GM23338 (cell line): ENCODE results near the gene NAP1L4. TPM values are rescaled to one million over a fixed set of nuclear protein-coding genes. Genes with fewer than 3 reads are reported as not detected.
A peak's percentile ranks its signal among the peaks of the same experiment; 100 is the strongest.

Experiments
- ATAC-seq: fragments of 200-7000 bp; cut with Tn5 transposase; 3 replicates; pipeline ENCODE4 v1.9.1; 2020
- DNase-seq: peaks from one replicate; pipeline ENCODE4 v3.0.0-alpha.2; 2015; ENCODE audit warnings: low spot score
- H2AFZ ChIP-seq: fragments of 200-600 bp; sonication (generic); 2 replicates; pipeline ENCODE4 v1.8.0; 2016; ENCODE audit warnings: antibody characterized with exemption, mild to moderate bottlenecking, moderate library complexity
- H3F3A ChIP-seq: fragments of 200-600 bp; sonication (generic); replicated peaks from 2 replicates; pipeline ENCODE4 v1.8.0; 2017; ENCODE audit warnings: antibody characterized with exemption, mixed run types, low read depth
- H3K27ac ChIP-seq: fragments of 200-600 bp; sonication (generic); 2 replicates; pipeline ENCODE4 v1.6.1; 2016; ENCODE audit warnings: low read depth
- H3K27me3 ChIP-seq: fragments of 200-600 bp; sonication (generic); 2 replicates; pipeline ENCODE4 v1.8.0; 2016; ENCODE audit warnings: mild to moderate bottlenecking, mixed run types, moderate library complexity; ENCODE audit not compliant: insufficient read depth
- H3K36me3 ChIP-seq: fragments of 200-600 bp; sonication (generic); 2 replicates; pipeline ENCODE4 v1.8.0; 2016; ENCODE audit warnings: mild to moderate bottlenecking; ENCODE audit not compliant: insufficient read depth
- H3K4me1 ChIP-seq: fragments of 200-600 bp; sonication (generic); 2 replicates; pipeline ENCODE4 v1.8.0; 2016; ENCODE audit warnings: mild to moderate bottlenecking, moderate library complexity; ENCODE audit not compliant: insufficient read depth
- H3K4me2 ChIP-seq: fragments of 200-600 bp; sonication (generic); 2 replicates; pipeline ENCODE4 v1.7.1; 2017; ENCODE audit warnings: mixed run types
- H3K4me3 ChIP-seq: fragments of 200-600 bp; sonication (generic); 2 replicates; pipeline ENCODE4 v1.6.1; 2016; ENCODE audit warnings: mixed run types
- H3K79me2 ChIP-seq: fragments of 200-600 bp; sonication (generic); replicated peaks from 2 replicates; pipeline ENCODE4 v1.8.0; 2017; ENCODE audit warnings: mild to moderate bottlenecking; ENCODE audit not compliant: insufficient read depth
- H3K9me2 ChIP-seq: fragments of 200-600 bp; sonication (generic); 2 replicates; pipeline ENCODE4 v1.8.0; 2017; ENCODE audit not compliant: insufficient read depth
- H4K20me1 ChIP-seq: fragments of 200-600 bp; sonication (generic); replicated peaks from 2 replicates; pipeline ENCODE4 v1.8.0; 2017; ENCODE audit warnings: mild to moderate bottlenecking; ENCODE audit not compliant: insufficient read depth
- H3K27ac Mint-ChIP-seq: 2 replicates; pipeline ENCODE4 v1.8.0; 2020; ENCODE audit warnings: inconsistent platforms, mild to moderate bottlenecking, moderate library complexity, mixed read lengths
- H3K27me3 Mint-ChIP-seq: 3 replicates; pipeline ENCODE4 v1.8.0; 2022; ENCODE audit warnings: low read depth, mild to moderate bottlenecking, moderate library complexity, mixed read lengths, inconsistent platforms; ENCODE audit not compliant: insufficient read depth, poor library complexity
- H3K36me3 Mint-ChIP-seq: 3 replicates; pipeline ENCODE4 v1.8.0; 2021; ENCODE audit warnings: low read depth, mild to moderate bottlenecking, inconsistent platforms, moderate library complexity, mixed read lengths
- H3K4me1 Mint-ChIP-seq: 3 replicates; pipeline ENCODE4 v1.8.0; 2020; ENCODE audit warnings: mild to moderate bottlenecking, inconsistent platforms, mixed read lengths
- H3K4me3 Mint-ChIP-seq: 3 replicates; pipeline ENCODE4 v1.8.0; 2021; ENCODE audit warnings: moderate library complexity, mild to moderate bottlenecking, inconsistent platforms, mixed read lengths
- H3K9me3 Mint-ChIP-seq: 3 replicates; pipeline ENCODE4 v1.8.0; 2020; ENCODE audit warnings: moderate library complexity, mild to moderate bottlenecking, inconsistent platforms, mixed read lengths
- CTCF ChIP-seq, 2 experiments: fragments of 200-600 bp in 1 of 2; sonication (generic) in 1 of 2; conservative IDR thresholded peaks; 2 replicates each; pipeline versions ENCODE4 v1.5.1 to v1.6.1; 2016 to 2017; ENCODE audit warnings: antibody characterized with exemption in 2 of 2, low read depth in 2 of 2, mild to moderate bottlenecking in 2 of 2, moderate library complexity in 1 of 2
- ETS1 ChIP-seq: IDR thresholded peaks from 2 replicates; pipeline ENCODE4 v1.6.1; 2016; ENCODE audit warnings: antibody characterized with exemption
- EZH2 ChIP-seq: fragments of 200-600 bp; sonication (generic); IDR thresholded peaks from one replicate; pipeline ENCODE4 v1.8.0; 2017; ENCODE audit warnings: antibody characterized with exemption, mild to moderate bottlenecking, low read depth; ENCODE audit not compliant: unreplicated experiment
- EZH2phosphoT487 ChIP-seq: fragments of 200-600 bp; sonication (generic); IDR thresholded peaks from one replicate; pipeline ENCODE4 v1.8.1; 2018; ENCODE audit warnings: antibody characterized with exemption; ENCODE audit not compliant: unreplicated experiment
- NANOG ChIP-seq: IDR thresholded peaks from 2 replicates; pipeline ENCODE4 v1.6.1; 2016; ENCODE audit warnings: antibody characterized with exemption, borderline replicate concordance
- REST ChIP-seq: IDR thresholded peaks from one replicate; pipeline ENCODE4 v1.6.1; 2018; ENCODE audit warnings: antibody characterized with exemption; ENCODE audit not compliant: unreplicated experiment
- ZNF114 ChIP-seq: fragments of 250-450 bp; sonication (Bioruptor Pico); IDR thresholded peaks from 2 replicates; pipeline ENCODE4 v1.5.0; 2020; ENCODE audit warnings: mild to moderate bottlenecking, moderate library complexity
- ZNF331 ChIP-seq: fragments of 250-450 bp; sonication (Bioruptor Pico); IDR thresholded peaks from 2 replicates; pipeline ENCODE4 v1.5.0; 2020; ENCODE audit warnings: low read depth, mild to moderate bottlenecking, moderate library complexity
- ZNF462 ChIP-seq: fragments of 250-450 bp; sonication (Bioruptor Pico); IDR thresholded peaks from 2 replicates; pipeline ENCODE4 v1.5.0; 2020; ENCODE audit warnings: mild to moderate bottlenecking, moderate library complexity
- polyA plus RNA-seq: library from polyadenylated mRNA; unstranded; fragments of >200 nt; fragmentation: Nextera tagmentation; extraction: Ambion mirVana; gene quantifications from 2 replicates; pipeline ENCODE4 v1.2.1, GENCODE V29; 2016
- total RNA-seq: library from RNA; depleted of rRNA; stranded (reverse); fragments of >200 nt; shearing (Covaris generic); gene quantifications from 2 replicates; pipeline ENCODE4 v1.2.3, GENCODE V29; 2014

NAP1L4 gene
- total and polyA plus RNA-seq, 2 experiments from 2014 or later = 181 to 189 TPM

GRCh38 chr11:2983908-2984307 lies 8.2 kb downstream of the NAP1L4 start:
- H3K4me1 Mint-ChIP-seq = peaks cover 17% of the 10 kb centered on the region
- TF ChIP-seq EZH2 = no peak
- TF ChIP-seq REST = no peak
- no peak for TF ChIP-seq ZNF114 (CRISPR knock-in tag)
- no peak for TF ChIP-seq EZH2phosphoT487
- TF ChIP-seq ETS1 = no peak
- no peak for TF ChIP-seq NANOG
- Histone ChIP-seq H3F3A (peaks cover 4% of the 10 kb centered on the region; the same call in 1 of the 2 replicates), H3K9me2 (no peaks in the 10 kb centered on the region), H3K36me3 (peaks cover 2% of the 10 kb centered on the region; the same call in 1 of the 2 replicates), H3K27ac (no peak overlapping the region), H3K27me3 (no peaks in the 10 kb centered on the region), H4K20me1 (peaks cover 84% of the 10 kb centered on the region), H3K79me2 (peaks cover 100% of the 10 kb centered on the region), H3K4me2 (no peak overlapping the region), H3K4me3 (no peak overlapping the region), H2AFZ (no peak overlapping the region), H3K4me1 (peaks cover 18% of the 10 kb centered on the region)
- no peak overlapping the region for H3K27ac Mint-ChIP-seq
- no peak overlapping the region for H3K4me3 Mint-ChIP-seq
- no peak for ATAC-seq
- H3K36me3 Mint-ChIP-seq = peaks cover 25% of the 10 kb centered on the region
- no peaks in the 10 kb centered on the region for H3K9me3 Mint-ChIP-seq
- no peak for DNase-seq
- H3K27me3 Mint-ChIP-seq = no peaks in the 10 kb centered on the region

- H2AFZ ChIP-seq = no peak overlapping the region
- peaks cover 85% of the 10 kb centered on the region for H4K20me1 ChIP-seq
- H3K36me3 Mint-ChIP-seq = peaks cover 34% of the 10 kb centered on the region
- 0 out of 2 replicates have a peak, but pooled peaks cover 7% of the 10 kb centered on the region for H3K4me1 ChIP-seq
- H3K9me2 ChIP-seq = no peaks in the 10 kb centered on the region
- no peaks in the 10 kb centered on the region for H3K27me3 ChIP-seq
- ATAC-seq (no peak), DNase-seq (no peak)
- peaks cover 18% of the 10 kb centered on the region; the same call in 1 of the 2 replicates for H3K36me3 ChIP-seq
- H3K9me3 Mint-ChIP-seq = no peaks in the 10 kb centered on the region
- no peak overlapping the region for H3K4me2 ChIP-seq
- peaks cover 9% of the 10 kb centered on the region; the same call in 1 of the 2 replicates for H3F3A ChIP-seq
- no peak overlapping the region for H3K4me3 Mint-ChIP-seq
- peaks cover 5% of the 10 kb centered on the region; the same call in 2 of the 3 replicates for H3K4me1 Mint-ChIP-seq
- H3K27ac ChIP-seq = peak overlapping the region; percentile 61; the same call in 1 of the 2 replicates
- no peak overlapping the region for H3K27ac Mint-ChIP-seq
- no peaks in the 10 kb centered on the region for H3K27me3 Mint-ChIP-seq
- H3K4me3 ChIP-seq = no peak overlapping the region
- H3K79me2 ChIP-seq = peaks cover 100% of the 10 kb centered on the region
- no peak for TF ChIP-seq CTCF (conservative IDR thresholded peaks at IDR 0.05; ENCODE audit: low read depth in 2 of 2)
- no peak for TF ChIP-seq ZNF331 (CRISPR knock-in tag)
- TF ChIP-seq ZNF462 (CRISPR knock-in tag) = no peak
- TF ChIP-seq EZH2 = no peak
- no peak for TF ChIP-seq ZNF114 (CRISPR knock-in tag)
Measured at GRCh38 chr11:2982214-2982613, 9.9 kb downstream of the NAP1L4 start.
